Lower lobe of right lung (tissue), 2 donors: Measurements from ENCODE around the gene RAC3. TPM values are rescaled to one million over a fixed set of nuclear protein-coding genes. Genes with fewer than 3 reads are reported as not detected.

Experiments
- ATAC-seq, 2 donors: fragments of 200-7000 bp; cut with Tn5 transposase; one replicate each; pipeline ENCODE4 v1.9.1; 2020 to 2022; ENCODE audit warnings: mild to moderate bottlenecking in 2 of 2, moderate library complexity in 2 of 2
- DNase-seq: peaks from one replicate; pipeline ENCODE4 v3.0.0-alpha.2; 2020
- H3K27ac ChIP-seq: fragments of 200-600 bp; one replicate; pipeline ENCODE4 v1.8.0; 2022
- H3K27me3 ChIP-seq: fragments of 200-600 bp; one replicate; pipeline ENCODE4 v1.8.0; 2022; ENCODE audit warnings: low read depth
- H3K36me3 ChIP-seq: fragments of 200-600 bp; one replicate; pipeline ENCODE4 v1.8.0; 2022; ENCODE audit warnings: mild to moderate bottlenecking
- H3K4me1 ChIP-seq: fragments of 200-600 bp; one replicate; pipeline ENCODE4 v1.8.0; 2022
- H3K4me3 ChIP-seq: fragments of 200-600 bp; one replicate; pipeline ENCODE4 v1.8.0; 2022; ENCODE audit warnings: mild to moderate bottlenecking
- H3K9me3 ChIP-seq: fragments of 200-600 bp; one replicate; pipeline ENCODE4 v1.8.0; 2022
- intact Hi-C: fragments of 100-400 bp; cut with DNase I; formaldehyde crosslinking; loops from one replicate; pipeline ENCODE4 v1.11.0; 2022
- total RNA-seq: library from RNA; stranded (reverse); fragmentation: NEBNext Ultra II Directional; extraction: Animal tissue kit (Norgen Biotek cat#: 25700); gene quantifications from one replicate; pipeline ENCODE4 v1.2.1, GENCODE V29; 2021
- TF ChIP-seq, protein P1 (sequence below): fragments of 200-600 bp; IDR thresholded peaks from one replicate; pipeline ENCODE4 v1.8.0; 2022; ENCODE audit warnings: antibody characterized with exemption, mild to moderate bottlenecking
- donor health status: DM: no; HTN: yes; CAD: no; lungs with severe emphysema.

The RAC3 gene
- total RNA-seq, 1 donor from 2014 or later = 2.8 TPM

DNA sequence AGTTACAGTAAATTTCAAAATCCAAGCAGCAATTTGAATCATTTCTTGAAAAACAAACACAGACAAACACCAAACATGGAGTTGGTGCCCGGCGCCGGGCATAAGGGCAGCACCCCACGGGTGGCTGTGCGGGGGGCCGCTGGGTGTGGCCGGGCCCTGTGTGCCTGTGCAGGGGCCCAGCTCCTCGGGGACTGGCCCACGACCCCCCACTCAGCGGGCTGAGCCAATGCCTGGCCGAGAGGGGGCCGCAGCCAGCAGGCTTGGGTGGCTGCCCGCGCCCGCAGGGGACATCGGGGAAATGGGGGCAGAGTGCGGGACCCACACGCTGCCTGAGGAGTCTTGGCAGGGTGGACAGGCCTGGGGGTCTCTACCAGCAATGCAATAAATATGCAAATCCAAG, 47.0 kb downstream of the RAC3 start:
- DNase-seq = no peak
- TF ChIP-seq, protein P1, sequence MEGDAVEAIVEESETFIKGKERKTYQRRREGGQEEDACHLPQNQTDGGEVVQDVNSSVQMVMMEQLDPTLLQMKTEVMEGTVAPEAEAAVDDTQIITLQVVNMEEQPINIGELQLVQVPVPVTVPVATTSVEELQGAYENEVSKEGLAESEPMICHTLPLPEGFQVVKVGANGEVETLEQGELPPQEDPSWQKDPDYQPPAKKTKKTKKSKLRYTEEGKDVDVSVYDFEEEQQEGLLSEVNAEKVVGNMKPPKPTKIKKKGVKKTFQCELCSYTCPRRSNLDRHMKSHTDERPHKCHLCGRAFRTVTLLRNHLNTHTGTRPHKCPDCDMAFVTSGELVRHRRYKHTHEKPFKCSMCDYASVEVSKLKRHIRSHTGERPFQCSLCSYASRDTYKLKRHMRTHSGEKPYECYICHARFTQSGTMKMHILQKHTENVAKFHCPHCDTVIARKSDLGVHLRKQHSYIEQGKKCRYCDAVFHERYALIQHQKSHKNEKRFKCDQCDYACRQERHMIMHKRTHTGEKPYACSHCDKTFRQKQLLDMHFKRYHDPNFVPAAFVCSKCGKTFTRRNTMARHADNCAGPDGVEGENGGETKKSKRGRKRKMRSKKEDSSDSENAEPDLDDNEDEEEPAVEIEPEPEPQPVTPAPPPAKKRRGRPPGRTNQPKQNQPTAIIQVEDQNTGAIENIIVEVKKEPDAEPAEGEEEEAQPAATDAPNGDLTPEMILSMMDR = no peak
- Histone ChIP-seq H3K36me3 (peaks cover 50% of the 10 kb centered on the region), H3K27me3 (no peaks in the 10 kb centered on the region), H3K27ac (no peak overlapping the region), H3K4me3 (no peak overlapping the region), H3K4me1 (no peaks in the 10 kb centered on the region), H3K9me3 (no peaks in the 10 kb centered on the region)
- no peak for ATAC-seq
- intact Hi-C loops = no loop called here

DNA sequence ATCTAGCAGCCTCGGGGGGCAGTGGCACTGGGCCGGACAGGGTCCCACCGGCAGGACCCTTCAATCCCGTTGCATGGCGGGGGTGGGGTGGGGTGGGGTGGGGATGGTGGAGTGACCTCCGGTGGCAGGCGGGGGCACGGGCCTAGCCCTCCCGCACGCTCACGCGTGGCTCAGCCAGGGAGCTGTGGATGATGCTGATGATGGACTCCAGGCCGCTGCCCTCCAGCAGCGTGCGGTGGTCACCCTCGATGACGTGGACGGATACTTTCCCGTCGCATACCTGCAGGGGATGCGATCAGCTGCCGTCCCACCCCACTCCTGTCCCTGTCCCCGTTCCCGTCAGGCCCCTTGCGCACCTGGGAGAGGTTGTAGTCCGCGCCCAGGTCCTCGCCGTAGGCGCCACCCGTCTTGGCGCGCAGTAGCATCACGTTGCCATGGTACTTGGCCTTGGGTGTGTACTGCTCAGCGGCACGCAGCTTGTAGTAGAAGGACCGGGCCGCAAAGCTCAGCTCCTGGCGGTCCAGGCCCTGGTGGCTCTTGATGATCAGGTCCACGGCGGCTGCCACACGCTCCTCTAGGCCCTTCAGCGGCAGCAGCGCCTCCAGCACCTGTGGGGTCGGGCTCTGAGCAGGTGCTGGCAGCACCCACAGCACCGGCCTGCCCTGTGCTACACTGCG, 47.7 kb downstream of the RAC3 start:
- TF ChIP-seq, protein P1 = no peak
- intact Hi-C loops = no loop called here
- Histone ChIP-seq H3K27ac (no peak overlapping the region), H3K9me3 (no peaks in the 10 kb centered on the region), H3K4me3 (no peak overlapping the region), H3K36me3 (peaks cover 57% of the 10 kb centered on the region), H3K27me3 (no peaks in the 10 kb centered on the region), H3K4me1 (no peaks in the 10 kb centered on the region)
- DNase-seq (no peak), ATAC-seq (no peak)

DNA sequence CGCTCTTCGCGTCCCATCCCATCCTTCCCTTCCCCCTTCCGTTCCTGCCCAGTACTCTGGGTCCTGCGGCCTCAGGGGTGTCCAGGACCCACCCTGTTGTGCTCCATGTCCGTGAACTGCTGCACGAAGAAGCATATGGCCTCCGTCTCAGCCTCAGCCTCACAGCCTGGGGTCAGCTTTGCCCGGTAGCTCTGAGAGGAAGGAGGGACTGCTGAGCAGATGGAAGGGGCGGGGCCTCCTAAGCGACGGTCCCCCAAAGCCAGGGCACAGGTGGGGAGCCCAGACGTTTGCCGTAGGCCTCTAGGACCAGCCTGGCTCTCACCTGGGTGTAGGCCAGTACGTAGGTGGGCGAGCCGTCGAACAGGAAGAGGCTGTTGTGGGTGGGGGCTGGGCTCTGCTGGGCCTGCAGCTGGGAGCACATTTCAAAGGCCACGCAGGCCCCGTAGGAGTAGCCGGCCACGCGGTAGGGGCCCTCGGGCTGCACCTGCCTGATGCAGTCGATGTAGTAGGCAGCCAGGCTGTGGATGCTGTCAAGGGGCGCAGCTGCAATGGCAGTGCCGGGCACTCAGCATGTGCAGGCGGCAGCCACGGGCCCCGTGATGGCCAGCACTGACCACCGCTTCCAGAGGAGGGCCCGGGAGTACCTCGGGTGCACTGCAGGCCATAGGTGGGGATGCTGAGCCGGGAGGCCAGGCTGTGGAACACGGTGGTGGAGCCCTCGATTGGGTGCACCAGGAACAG, 48.7 kb downstream of the RAC3 start:
- Histone ChIP-seq H3K27me3 (no peaks in the 10 kb centered on the region), H3K4me3 (no peak overlapping the region), H3K36me3 (peaks cover 68% of the 10 kb centered on the region), H3K27ac (no peak overlapping the region), H3K9me3 (no peaks in the 10 kb centered on the region), H3K4me1 (no peaks in the 10 kb centered on the region)
- TF ChIP-seq, protein P1 = no peak
- ATAC-seq (no peak), DNase-seq (no peak)
- intact Hi-C loops = no loop called here

DNA sequence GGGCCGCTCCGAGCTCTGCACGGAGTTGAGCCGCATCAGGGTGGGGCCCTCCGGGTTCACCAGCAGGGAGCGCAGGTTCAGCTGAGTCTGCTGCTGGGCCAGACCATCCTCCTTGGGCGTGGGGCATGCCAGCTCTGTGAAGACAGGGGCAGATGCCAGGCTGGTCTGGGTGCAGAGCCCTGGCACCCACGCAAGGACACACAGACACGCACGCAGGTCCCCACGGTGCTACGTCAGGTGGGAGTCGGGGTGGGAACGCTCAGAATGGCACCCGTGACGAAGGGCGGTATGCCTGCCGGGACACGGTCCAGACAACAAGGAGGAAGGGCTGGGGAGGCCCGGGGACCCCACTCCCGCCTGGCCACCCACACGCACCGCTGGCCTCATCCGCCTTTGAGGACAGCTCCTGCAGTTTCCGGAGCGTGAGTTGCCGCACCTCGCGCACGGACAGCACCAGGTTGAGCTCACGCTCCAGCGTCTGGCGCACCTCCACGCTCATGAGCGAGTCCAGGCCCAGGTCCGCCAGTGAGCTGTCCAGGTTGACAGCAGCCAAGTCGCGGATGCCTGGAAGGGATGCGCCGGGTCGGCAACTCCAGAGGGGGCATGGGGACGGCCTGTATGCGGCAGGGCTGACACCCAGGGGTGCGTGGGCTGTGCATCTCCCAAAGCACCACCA, 49.4 kb downstream of the RAC3 start:
- TF ChIP-seq, protein P1 = no peak
- H3K4me1 ChIP-seq = no peaks in the 10 kb centered on the region
- intact Hi-C loops = no loop called here
- no peaks in the 10 kb centered on the region for H3K27me3 ChIP-seq
- no peak overlapping the region for H3K4me3 ChIP-seq
- no peak overlapping the region for H3K27ac ChIP-seq
- DNase-seq (no peak), ATAC-seq (no peak)
- peaks cover 75% of the 10 kb centered on the region for H3K36me3 ChIP-seq
- H3K9me3 ChIP-seq = no peaks in the 10 kb centered on the region

DNA sequence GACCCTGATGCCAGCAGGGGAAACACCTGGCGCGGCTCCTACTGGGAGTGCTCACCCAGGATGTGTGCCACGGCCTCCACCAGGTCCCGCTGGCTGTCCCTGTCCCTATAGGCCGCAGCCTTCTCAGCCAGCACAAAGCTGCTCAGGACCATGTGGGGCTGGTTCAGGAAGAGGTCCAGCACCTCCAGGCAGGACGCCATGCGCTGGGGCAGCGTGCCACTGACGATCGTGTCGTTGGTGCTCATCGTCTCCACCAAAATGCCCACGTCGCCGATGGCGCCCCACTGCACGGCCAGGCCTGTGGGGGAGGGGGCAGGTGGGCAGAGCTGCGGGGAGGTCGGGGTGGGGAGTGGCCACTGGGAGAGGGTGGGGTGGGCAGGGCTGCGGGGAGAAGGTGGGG, 50.1 kb downstream of the RAC3 start:
- TF ChIP-seq, protein P1 = no peak
- ATAC-seq (no peak), DNase-seq (no peak)
- Histone ChIP-seq H3K36me3 (peaks cover 82% of the 10 kb centered on the region), H3K27ac (no peak overlapping the region), H3K4me3 (no peak overlapping the region), H3K4me1 (no peaks in the 10 kb centered on the region), H3K9me3 (no peaks in the 10 kb centered on the region), H3K27me3 (no peaks in the 10 kb centered on the region)
- intact Hi-C loops = no loop called here
